Measurements from ENCODE around the gene PDE7B. TPM values are rescaled to one million over a fixed set of nuclear protein-coding genes. Genes with fewer than 3 reads are reported as not detected.

PDE7B gene
- total RNA-seq, 4 donors from 2014 or later, result 15.4 to 28.6 (median 18.8) TPM

DNA sequence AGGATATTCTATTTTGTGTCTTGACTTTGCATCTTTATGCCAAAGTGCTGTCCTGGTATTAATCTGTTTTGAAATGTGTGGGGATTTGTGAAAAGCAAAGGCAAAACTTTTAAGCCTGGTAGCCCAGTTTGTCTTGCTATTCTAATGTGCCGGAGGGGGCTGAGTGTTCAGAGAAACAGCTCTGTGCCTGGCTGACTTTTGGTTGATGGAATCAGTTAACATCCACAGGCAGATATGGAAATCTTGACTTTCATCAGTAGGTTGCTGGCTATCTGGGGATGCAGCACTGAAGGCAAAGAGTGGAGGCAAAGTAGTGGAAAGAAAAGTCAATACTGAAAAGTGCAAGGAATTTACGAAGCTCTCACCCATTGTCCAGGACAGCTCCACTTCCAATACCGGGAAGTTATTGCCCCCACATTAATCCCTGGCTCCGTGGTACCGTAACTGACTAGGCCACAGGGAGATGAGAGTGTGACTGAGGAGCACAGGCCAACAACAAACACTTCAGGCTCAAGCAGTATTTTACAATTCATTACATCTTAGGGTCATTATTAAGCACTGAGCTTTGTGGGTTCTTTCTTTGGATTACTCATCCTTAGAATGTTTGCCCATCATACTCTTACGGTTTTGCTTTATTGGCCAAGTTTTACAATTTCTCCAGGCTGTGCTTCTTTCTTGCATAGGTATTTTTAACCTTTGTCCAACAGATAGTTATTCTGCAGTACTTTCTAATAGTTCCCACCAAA, 234.0 kb downstream of the PDE7B start:
- no peaks in the 10 kb centered on the region for H3K4me1 ChIP-seq
- peak overlapping the region; percentile 46 to 55 for H3K27ac ChIP-seq
- H3K36me3 ChIP-seq, result no peaks in the 10 kb centered on the region
- no peak overlapping the region for H3K4me3 ChIP-seq
- DNase-seq, result no peak
- H3K27me3 ChIP-seq, result no peaks in the 10 kb centered on the region
- TF ChIP-seq, protein P1, sequence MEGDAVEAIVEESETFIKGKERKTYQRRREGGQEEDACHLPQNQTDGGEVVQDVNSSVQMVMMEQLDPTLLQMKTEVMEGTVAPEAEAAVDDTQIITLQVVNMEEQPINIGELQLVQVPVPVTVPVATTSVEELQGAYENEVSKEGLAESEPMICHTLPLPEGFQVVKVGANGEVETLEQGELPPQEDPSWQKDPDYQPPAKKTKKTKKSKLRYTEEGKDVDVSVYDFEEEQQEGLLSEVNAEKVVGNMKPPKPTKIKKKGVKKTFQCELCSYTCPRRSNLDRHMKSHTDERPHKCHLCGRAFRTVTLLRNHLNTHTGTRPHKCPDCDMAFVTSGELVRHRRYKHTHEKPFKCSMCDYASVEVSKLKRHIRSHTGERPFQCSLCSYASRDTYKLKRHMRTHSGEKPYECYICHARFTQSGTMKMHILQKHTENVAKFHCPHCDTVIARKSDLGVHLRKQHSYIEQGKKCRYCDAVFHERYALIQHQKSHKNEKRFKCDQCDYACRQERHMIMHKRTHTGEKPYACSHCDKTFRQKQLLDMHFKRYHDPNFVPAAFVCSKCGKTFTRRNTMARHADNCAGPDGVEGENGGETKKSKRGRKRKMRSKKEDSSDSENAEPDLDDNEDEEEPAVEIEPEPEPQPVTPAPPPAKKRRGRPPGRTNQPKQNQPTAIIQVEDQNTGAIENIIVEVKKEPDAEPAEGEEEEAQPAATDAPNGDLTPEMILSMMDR (IDR thresholded peaks at IDR 0.05), result no peak
- TF ChIP-seq POLR2A (IDR thresholded peaks at IDR 0.05), result no peak
- no peaks in the 10 kb centered on the region for H3K9me3 ChIP-seq
- intact Hi-C loops (cut with DNase I; ENCODE audit: low total_unique reads), result no loop called here

DNA sequence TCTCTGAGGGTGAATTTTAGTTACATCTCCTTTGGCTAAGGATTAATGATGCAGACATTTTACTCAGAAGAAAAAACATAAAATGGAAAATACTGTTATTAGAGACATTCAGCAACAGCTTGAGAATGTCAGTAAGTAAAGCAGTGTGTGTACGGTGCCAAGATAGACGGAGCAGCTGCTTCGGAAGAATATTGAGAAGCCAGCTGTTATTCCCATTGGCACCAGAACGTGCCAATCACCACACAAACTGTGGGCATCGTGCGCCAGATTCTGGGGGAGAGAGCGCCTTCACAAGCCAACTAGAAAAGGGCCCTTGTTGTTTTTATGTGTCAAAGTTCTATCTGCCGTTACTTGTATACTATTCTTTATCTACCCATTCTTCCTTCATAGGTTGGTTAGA, 235.2 kb downstream of the PDE7B start:
- no peak overlapping the region for H3K4me3 ChIP-seq
- TF ChIP-seq POLR2A (IDR thresholded peaks at IDR 0.05), result no peak
- TF ChIP-seq, protein P1 (IDR thresholded peaks at IDR 0.05), result no peak
- no peaks in the 10 kb centered on the region for H3K4me1 ChIP-seq
- no peaks in the 10 kb centered on the region for H3K27me3 ChIP-seq
- H3K27ac ChIP-seq, result peak overlapping the region; percentile 46 to 55
- intact Hi-C loops (cut with DNase I; ENCODE audit: low total_unique reads), result no loop called here
- no peak for DNase-seq
- no peaks in the 10 kb centered on the region for H3K9me3 ChIP-seq
- no peaks in the 10 kb centered on the region for H3K36me3 ChIP-seq

DNA sequence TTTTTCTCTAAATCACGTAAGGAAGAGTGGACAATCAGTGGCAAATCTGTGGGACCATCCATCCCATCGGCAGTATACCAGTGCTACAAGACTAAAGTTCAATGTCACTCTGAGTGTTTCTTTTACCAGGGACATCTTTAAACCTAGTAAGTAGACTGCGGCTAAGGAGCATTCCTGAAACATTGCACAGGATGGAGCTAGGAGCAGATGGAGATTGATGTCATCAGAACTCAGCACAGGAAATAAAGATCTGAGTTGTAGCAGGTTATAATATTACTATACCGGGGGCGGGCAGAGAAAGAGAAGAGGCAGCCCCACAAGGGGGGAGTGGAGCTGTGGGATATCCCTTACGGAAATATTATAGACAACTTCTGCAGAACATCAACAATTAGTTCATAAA, 236.5 kb downstream of the PDE7B start:
- TF ChIP-seq, protein P1 (IDR thresholded peaks at IDR 0.05), result no peak
- no peak for TF ChIP-seq POLR2A (IDR thresholded peaks at IDR 0.05)
- intact Hi-C loops (cut with DNase I; ENCODE audit: low total_unique reads), result no loop called here
- H3K4me3 ChIP-seq, result no peak overlapping the region

DNA sequence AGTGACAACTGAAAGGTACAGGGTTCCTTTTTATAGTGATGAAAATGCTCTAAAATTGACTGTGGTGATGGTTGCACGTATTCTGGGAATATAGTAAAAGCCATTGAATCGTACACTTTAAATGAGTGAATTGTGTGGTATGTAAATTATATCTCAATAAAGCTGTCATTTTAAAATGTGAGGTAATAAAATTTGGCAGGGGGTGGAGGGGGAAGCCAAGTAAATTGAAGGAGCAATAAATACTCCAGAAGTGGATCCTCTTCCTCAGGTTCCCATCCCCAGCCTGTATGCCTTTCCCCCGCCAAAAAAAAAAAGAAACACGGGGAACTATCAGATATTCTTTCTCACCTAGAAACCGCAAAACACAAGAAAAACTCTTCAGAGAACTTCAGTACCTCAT, 237.2 kb downstream of the PDE7B start:
- intact Hi-C loops (cut with DNase I; ENCODE audit: low total_unique reads), result no loop called here
- TF ChIP-seq POLR2A (IDR thresholded peaks at IDR 0.05), result no peak

More for the DNA sequence above, 236.5 kb downstream of the PDE7B start:
- Histone ChIP-seq H3K4me1 (no peaks in the 10 kb centered on the region), H3K27ac (no peak overlapping the region), H3K27me3 (no peaks in the 10 kb centered on the region), H3K9me3 (no peaks in the 10 kb centered on the region), H3K36me3 (no peaks in the 10 kb centered on the region)
- no peak for DNase-seq

DNA sequence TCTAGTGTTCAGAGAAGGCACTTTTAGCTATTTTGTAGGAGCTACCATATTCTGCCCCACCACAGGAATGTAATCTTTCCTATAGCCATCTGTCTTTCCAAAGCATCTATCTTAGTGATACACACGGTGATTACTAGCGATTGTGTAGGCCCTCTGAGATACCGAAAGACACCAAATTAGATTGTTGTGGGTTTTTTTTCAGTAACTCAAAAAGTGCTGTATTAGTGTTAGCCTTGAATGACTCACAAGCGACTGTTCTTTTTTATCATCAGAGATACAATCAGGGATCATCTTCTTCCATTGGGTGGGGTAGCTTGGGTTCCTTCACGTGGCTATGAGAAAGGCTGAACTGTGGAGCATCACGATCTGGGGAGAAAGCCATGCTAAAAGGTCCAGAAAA, 238.4 kb downstream of the PDE7B start:
- intact Hi-C loops (cut with DNase I; ENCODE audit: low total_unique reads), result no loop called here
- Histone ChIP-seq H3K27ac (no peak overlapping the region), H3K27me3 (no peaks in the 10 kb centered on the region), H3K4me3 (no peak overlapping the region), H3K4me1 (no peaks in the 10 kb centered on the region), H3K9me3 (no peaks in the 10 kb centered on the region), H3K36me3 (no peaks in the 10 kb centered on the region)
- TF ChIP-seq POLR2A (IDR thresholded peaks at IDR 0.05), result no peak
- TF ChIP-seq, protein P1 (IDR thresholded peaks at IDR 0.05), result no peak
- no peak for DNase-seq

More for the DNA sequence above, 237.2 kb downstream of the PDE7B start:
- DNase-seq, result no peak
- Histone ChIP-seq H3K27ac (no peak overlapping the region), H3K4me3 (no peak overlapping the region), H3K4me1 (no peaks in the 10 kb centered on the region), H3K36me3 (no peaks in the 10 kb centered on the region), H3K27me3 (no peaks in the 10 kb centered on the region), H3K9me3 (no peaks in the 10 kb centered on the region)

Data from uterus (tissue), 4 donors.